Muscle layer of duodenum (tissue), 2 donors: ENCODE measurements around the gene MAST3.

Experiments
- H3K27ac ChIP-seq: one replicate; pipeline ENCODE4 v1.7.0; 2013; ENCODE audit warnings: mild to moderate bottlenecking, low read length
- H3K27me3 ChIP-seq: one replicate; pipeline ENCODE4 v1.7.0; 2013; ENCODE audit warnings: low read depth, mild to moderate bottlenecking, control low read depth, low read length
- H3K36me3 ChIP-seq, 2 donors: one replicate each; pipeline ENCODE4 v1.7.0; 2013; ENCODE audit warnings: low read length in 2 of 2, control low read depth in 1 of 2, mild to moderate bottlenecking in 1 of 2; ENCODE audit not compliant: insufficient read depth in 2 of 2, control insufficient read depth in 1 of 2
- H3K4me1 ChIP-seq, 2 donors: one replicate each; pipeline ENCODE4 v1.7.0; 2013; ENCODE audit warnings: low read length in 2 of 2, mild to moderate bottlenecking in 2 of 2, control low read depth in 1 of 2, moderate library complexity in 1 of 2; ENCODE audit not compliant: insufficient read depth in 2 of 2, control insufficient read depth in 1 of 2
- H3K4me3 ChIP-seq, 2 donors: one replicate each; pipeline ENCODE4 v1.7.0; 2013; ENCODE audit warnings: low read length in 2 of 2, low read depth in 1 of 2, mild to moderate bottlenecking in 1 of 2
- H3K9me3 ChIP-seq, 2 donors: one replicate each; pipeline ENCODE4 v1.7.0; 2013; ENCODE audit warnings: low read length in 2 of 2, control low read depth in 1 of 2, mild to moderate bottlenecking in 1 of 2; ENCODE audit not compliant: control insufficient read depth in 1 of 2
- donor health status: healthy.

MAST3 gene

GRCh38 chr19:18196511-18196845 is 98.9 kb downstream of the MAST3 start:
- H3K27me3 ChIP-seq, result no peaks in the 10 kb centered on the region
- H3K4me1 ChIP-seq, result peaks cover 8 to 22% of the 10 kb centered on the region in 2 donors
- no peak overlapping the region for H3K4me3 ChIP-seq
- H3K27ac ChIP-seq, result no peak overlapping the region
- H3K9me3 ChIP-seq, result no peaks in the 10 kb centered on the region
- peaks cover 8 to 25% of the 10 kb centered on the region in 2 donors for H3K36me3 ChIP-seq

GRCh38 chr19:18197306-18197705 is 99.7 kb downstream of the MAST3 start:
- peaks cover 8 to 34% of the 10 kb centered on the region in 2 donors for H3K36me3 ChIP-seq
- H3K4me1 ChIP-seq, result peaks cover 8 to 18% of the 10 kb centered on the region in 2 donors
- no peak overlapping the region for H3K27ac ChIP-seq
- no peaks in the 10 kb centered on the region for H3K27me3 ChIP-seq
- H3K9me3 ChIP-seq, result no peaks in the 10 kb centered on the region
- H3K4me3 ChIP-seq, result no peak overlapping the region

GRCh38 chr19:18197941-18198340 is 100.4 kb downstream of the MAST3 start:
- Histone ChIP-seq H3K27ac (no peak overlapping the region), H3K36me3 (peaks cover 8 to 34% of the 10 kb centered on the region in 2 donors), H3K4me3 (no peak overlapping the region), H3K4me1 (peaks cover 10 to 24% of the 10 kb centered on the region in 2 donors), H3K27me3 (no peaks in the 10 kb centered on the region), H3K9me3 (no peaks in the 10 kb centered on the region)

- H3K4me3 ChIP-seq, result no peak overlapping the region
- no peak overlapping the region for H3K27ac ChIP-seq
- H3K4me1 ChIP-seq, result peaks cover 15 to 28% of the 10 kb centered on the region in 2 donors
- no peaks in the 10 kb centered on the region for H3K9me3 ChIP-seq
- peaks cover 8 to 34% of the 10 kb centered on the region in 2 donors for H3K36me3 ChIP-seq
- H3K27me3 ChIP-seq, result no peaks in the 10 kb centered on the region
These were observed 100.8 kb downstream of the MAST3 start for GRCh38 chr19:18198374-18198773.
